ENCODE measurements around the gene PITX2.

DNA sequence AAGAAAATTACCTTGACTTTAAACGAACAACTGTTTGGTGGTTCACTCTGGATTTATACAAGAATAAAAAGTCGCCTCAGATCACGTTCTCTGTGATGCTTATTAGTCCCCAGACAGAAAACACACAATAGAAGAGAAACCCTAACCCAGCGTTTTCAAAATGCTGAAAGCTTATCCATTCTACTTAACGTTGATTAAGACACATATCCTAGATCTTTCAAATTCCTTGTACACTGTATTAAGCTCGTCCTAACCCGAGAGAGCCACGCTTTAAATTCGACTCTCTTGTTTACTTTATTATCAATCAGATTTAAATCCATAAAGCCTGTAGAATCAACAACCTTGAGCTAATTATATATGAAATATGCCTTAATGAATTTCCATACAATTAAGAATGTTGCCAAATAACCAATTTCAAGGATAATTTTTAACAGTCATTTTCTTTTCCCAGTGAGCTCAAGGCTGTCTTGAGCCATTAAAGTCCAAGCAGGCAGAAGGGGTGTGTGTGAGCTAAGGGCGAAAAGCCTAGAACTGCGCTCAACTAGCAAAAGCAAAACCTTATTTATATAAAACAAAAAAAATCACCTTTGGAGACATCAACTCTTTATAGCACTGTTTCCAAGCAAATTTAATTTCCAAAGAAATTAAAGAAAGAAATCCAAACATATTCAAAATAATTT lies 981 bp upstream of the PITX2 start:
- TF ChIP-seq EZH2 (IDR thresholded peaks at IDR 0.05; ENCODE audit: low read depth, unreplicated experiment) (peak; percentile 34), POLR2AphosphoS5 (IDR thresholded peaks at IDR 0.05; ENCODE audit: low read depth) (no peak), CREB1 (CRISPR knock-in tag; IDR thresholded peaks at IDR 0.05; ENCODE audit: low read depth) (no peak)
- TF ChIP-seq, protein P1, sequence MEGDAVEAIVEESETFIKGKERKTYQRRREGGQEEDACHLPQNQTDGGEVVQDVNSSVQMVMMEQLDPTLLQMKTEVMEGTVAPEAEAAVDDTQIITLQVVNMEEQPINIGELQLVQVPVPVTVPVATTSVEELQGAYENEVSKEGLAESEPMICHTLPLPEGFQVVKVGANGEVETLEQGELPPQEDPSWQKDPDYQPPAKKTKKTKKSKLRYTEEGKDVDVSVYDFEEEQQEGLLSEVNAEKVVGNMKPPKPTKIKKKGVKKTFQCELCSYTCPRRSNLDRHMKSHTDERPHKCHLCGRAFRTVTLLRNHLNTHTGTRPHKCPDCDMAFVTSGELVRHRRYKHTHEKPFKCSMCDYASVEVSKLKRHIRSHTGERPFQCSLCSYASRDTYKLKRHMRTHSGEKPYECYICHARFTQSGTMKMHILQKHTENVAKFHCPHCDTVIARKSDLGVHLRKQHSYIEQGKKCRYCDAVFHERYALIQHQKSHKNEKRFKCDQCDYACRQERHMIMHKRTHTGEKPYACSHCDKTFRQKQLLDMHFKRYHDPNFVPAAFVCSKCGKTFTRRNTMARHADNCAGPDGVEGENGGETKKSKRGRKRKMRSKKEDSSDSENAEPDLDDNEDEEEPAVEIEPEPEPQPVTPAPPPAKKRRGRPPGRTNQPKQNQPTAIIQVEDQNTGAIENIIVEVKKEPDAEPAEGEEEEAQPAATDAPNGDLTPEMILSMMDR (conservative IDR thresholded peaks at IDR 0.05; ENCODE audit: low read depth in 2 of 2) = no peak
- TF ChIP-seq, protein P2, sequence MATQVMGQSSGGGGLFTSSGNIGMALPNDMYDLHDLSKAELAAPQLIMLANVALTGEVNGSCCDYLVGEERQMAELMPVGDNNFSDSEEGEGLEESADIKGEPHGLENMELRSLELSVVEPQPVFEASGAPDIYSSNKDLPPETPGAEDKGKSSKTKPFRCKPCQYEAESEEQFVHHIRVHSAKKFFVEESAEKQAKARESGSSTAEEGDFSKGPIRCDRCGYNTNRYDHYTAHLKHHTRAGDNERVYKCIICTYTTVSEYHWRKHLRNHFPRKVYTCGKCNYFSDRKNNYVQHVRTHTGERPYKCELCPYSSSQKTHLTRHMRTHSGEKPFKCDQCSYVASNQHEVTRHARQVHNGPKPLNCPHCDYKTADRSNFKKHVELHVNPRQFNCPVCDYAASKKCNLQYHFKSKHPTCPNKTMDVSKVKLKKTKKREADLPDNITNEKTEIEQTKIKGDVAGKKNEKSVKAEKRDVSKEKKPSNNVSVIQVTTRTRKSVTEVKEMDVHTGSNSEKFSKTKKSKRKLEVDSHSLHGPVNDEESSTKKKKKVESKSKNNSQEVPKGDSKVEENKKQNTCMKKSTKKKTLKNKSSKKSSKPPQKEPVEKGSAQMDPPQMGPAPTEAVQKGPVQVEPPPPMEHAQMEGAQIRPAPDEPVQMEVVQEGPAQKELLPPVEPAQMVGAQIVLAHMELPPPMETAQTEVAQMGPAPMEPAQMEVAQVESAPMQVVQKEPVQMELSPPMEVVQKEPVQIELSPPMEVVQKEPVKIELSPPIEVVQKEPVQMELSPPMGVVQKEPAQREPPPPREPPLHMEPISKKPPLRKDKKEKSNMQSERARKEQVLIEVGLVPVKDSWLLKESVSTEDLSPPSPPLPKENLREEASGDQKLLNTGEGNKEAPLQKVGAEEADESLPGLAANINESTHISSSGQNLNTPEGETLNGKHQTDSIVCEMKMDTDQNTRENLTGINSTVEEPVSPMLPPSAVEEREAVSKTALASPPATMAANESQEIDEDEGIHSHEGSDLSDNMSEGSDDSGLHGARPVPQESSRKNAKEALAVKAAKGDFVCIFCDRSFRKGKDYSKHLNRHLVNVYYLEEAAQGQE (IDR thresholded peaks at IDR 0.05; ENCODE audit: unreplicated experiment) = no peak
